Gastroesophageal sphincter (tissue), 3 donors: ENCODE data around the gene RNF213.

Experiments used
- CTCF ChIP-seq, 4 experiments: fragments of 200-600 bp in 2 of 4; fragments of 450-650 bp in 2 of 4; sonication (generic) in 1 of 4; IDR thresholded peaks; one replicate each; pipeline ENCODE4 v1.5.1; 2017 to 2019; ENCODE audit warnings: antibody characterized with exemption in 4 of 4, mild to moderate bottlenecking in 2 of 4, moderate library complexity in 2 of 4
- POLR2AphosphoS5 ChIP-seq: sonication (generic); formaldehyde crosslinking; IDR thresholded peaks from one replicate; pipeline ENCODE4 v1.6.1; 2017; ENCODE audit warnings: antibody characterized with exemption

GRCh38 chr17:80267391-80267790 is 6.7 kb downstream of the RNF213 start:
- TF ChIP-seq POLR2AphosphoS5 (no peak), CTCF (IDR thresholded peaks at IDR 0.05) (no peak)
